HUES64 (cell line): Measurements from ENCODE around the gene SCN1B. TPM values are rescaled to one million over a fixed set of nuclear protein-coding genes. Genes with fewer than 3 reads are reported as not detected.
"Not testable (repeated sequence)": the region's sequence is repeated elsewhere in the genome, so short reads cannot be mapped to it uniquely, and the experiment has no call there.

Experiments used
- H3K27ac ChIP-seq: 2 replicates; pipeline ENCODE4 v1.7.0; 2013; ENCODE audit warnings: low read depth, low read length, inconsistent platforms
- H3K27me3 ChIP-seq: 2 replicates; pipeline ENCODE4 v1.6.1; 2013; ENCODE audit warnings: mild to moderate bottlenecking, low read length; ENCODE audit not compliant: insufficient read depth
- H3K36me3 ChIP-seq: 2 replicates; pipeline ENCODE4 v1.6.1; 2013; ENCODE audit warnings: mild to moderate bottlenecking, low read length; ENCODE audit not compliant: insufficient read depth
- H3K4me1 ChIP-seq: 2 replicates; pipeline ENCODE4 v1.6.1; 2013; ENCODE audit warnings: mild to moderate bottlenecking, low read length, moderate library complexity; ENCODE audit not compliant: insufficient read depth
- H3K4me3 ChIP-seq: 2 replicates; pipeline ENCODE4 v1.5.1; 2013; ENCODE audit warnings: mild to moderate bottlenecking, low read length, moderate library complexity
- H3K9ac ChIP-seq: 2 replicates; pipeline ENCODE4 v1.6.1; 2013; ENCODE audit warnings: mild to moderate bottlenecking, low read depth, low read length
- H3K9me3 ChIP-seq: 2 replicates; pipeline ENCODE4 v1.6.1; 2013; ENCODE audit warnings: low read depth, low read length; ENCODE audit not compliant: insufficient read depth
- WGBS: fragments of 150-250, 120-280 bp; methylation state at CpG from one replicate; pipeline ENCODE4 v1.1.7; 2013; ENCODE audit warnings: missing lambda C conversion rate; 5-methylcytosine and 5-hydroxymethylcytosine counted together
- polyA plus RNA-seq, 2 experiments: library from polyadenylated mRNA; stranded (reverse); fragments of 50-300 nt; gene quantifications; one replicate each; pipeline ENCODE4 v1.2.3, GENCODE V29; 2013

Gene SCN1B
- 1.9 TPM for polyA plus RNA-seq (2013, experiment 1 of 2)
- polyA plus RNA-seq (2013, experiment 2 of 2): 1.8 TPM

DNA sequence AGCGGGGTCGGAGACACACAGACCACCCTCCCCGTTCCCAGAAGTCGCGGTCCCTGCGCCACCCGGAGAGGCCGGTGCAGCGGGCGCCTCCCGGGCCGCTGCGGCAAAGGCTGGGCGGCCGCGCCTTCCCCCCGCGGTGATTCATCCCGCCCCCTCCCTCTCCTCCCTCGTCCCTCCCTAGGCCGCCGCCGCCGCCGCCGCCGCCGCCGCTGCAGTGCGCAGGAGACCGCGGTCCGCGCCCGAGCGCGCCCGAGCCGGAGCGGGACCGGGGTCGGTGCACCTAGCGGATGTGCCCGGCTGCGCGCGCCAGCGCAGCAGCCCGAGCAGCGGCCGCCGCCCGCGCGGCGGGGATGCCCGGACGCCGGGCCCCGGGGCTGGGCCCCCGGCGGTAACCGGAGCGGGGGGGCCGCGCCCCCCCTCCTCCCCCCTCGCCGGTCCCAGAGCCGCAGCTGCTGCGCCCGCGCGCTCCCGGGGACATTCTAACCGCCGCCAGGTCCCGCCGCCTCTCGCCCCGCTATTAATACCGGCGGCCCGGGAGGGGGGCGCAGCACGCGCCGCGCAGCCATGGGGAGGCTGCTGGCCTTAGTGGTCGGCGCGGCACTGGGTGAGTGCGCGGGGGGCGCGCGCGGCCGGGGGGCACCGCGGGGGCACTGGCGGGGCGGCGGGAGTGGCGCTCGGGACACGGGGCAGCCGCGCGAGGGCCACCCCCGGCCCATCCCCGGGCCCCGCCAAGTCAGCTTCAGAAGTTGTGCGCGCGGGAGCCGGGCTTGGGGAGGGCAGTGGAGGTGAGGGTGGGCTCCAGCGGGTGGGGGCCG is at the start of gene SCN1B:
Gene SCN1B (plus strand): TSS at position 214 of the 815 bp plus-strand sequence. CDS start 351 bp downstream, at position 565.
- H3K27me3 ChIP-seq: peaks cover 27% of the 10 kb centered on the region
- peak within 1 kb of the TSS; percentile 54 for H3K4me3 ChIP-seq
- H3K36me3 ChIP-seq: peaks cover 28% of the 10 kb centered on the region
- H3K9me3 ChIP-seq: no peaks in the 10 kb centered on the region
- under 1% methylated on average over 115 of the region's 118 CpGs for WGBS
- H3K9ac ChIP-seq: peak within 1 kb of the TSS; percentile 40; the same call in 1 of the 2 replicates
- peaks cover 3% of the 10 kb centered on the region; the same call in 1 of the 2 replicates for H3K4me1 ChIP-seq
- no peak within 1 kb of the TSS for H3K27ac ChIP-seq

DNA sequence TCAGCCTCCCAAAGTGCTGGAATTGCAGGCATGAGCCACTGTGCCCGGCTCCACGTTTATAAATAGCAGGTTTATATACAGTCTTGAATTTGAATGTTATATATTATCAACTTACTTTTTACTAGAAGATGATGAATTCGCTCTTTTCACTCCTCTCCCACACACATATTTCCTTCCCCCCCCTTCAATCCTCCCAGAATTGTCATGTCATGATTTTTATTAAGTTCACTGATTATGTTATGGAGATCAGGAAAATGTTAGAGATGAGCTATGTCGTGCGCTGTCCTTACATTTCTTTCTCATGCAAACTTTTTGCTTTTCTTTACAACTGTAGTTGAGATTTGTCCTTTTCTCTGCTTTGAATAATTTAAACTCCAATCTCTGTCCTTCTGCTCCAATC is 48.0 kb upstream of the SCN1B start:
- 85% methylated on average over 2 of the region's 5 CpGs for WGBS
- Histone ChIP-seq H3K4me1 (peaks cover 11% of the 10 kb centered on the region; the same call in 1 of the 2 replicates), H3K9ac (no peak overlapping the region), H3K4me3 (no peak overlapping the region), H3K9me3 (no peaks in the 10 kb centered on the region), H3K27ac (no peak overlapping the region), H3K36me3 (no peaks in the 10 kb centered on the region), H3K27me3 (no peaks in the 10 kb centered on the region)

DNA sequence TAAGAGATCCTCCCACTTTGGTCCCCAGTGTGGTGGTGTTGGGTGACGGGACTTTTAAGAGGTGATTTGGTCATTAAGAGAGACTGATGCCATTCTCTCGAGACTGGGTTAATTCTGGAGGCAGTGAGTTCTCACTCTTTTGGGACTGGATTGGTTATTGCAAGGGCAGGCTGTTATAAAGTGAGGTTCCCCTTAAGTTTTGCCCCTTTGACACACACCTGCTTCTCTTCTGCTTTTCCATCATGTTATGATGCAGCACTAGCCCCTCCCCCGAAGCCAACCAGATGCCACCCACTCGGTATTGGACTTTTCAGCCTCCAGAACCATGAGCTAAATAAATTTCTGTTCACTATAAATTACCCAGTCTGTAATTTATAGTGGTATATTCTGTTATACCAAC is 46.5 kb upstream of the SCN1B start:
- 95% methylated on average over 4 of the region's 4 CpGs for WGBS
- no peaks in the 10 kb centered on the region for H3K36me3 ChIP-seq
- no peaks in the 10 kb centered on the region for H3K27me3 ChIP-seq
- no peak overlapping the region for H3K9ac ChIP-seq
- H3K4me1 ChIP-seq: peaks cover 11% of the 10 kb centered on the region; the same call in 1 of the 2 replicates
- H3K9me3 ChIP-seq: no peaks in the 10 kb centered on the region
- H3K27ac ChIP-seq: no peak overlapping the region
- no peak overlapping the region for H3K4me3 ChIP-seq

DNA sequence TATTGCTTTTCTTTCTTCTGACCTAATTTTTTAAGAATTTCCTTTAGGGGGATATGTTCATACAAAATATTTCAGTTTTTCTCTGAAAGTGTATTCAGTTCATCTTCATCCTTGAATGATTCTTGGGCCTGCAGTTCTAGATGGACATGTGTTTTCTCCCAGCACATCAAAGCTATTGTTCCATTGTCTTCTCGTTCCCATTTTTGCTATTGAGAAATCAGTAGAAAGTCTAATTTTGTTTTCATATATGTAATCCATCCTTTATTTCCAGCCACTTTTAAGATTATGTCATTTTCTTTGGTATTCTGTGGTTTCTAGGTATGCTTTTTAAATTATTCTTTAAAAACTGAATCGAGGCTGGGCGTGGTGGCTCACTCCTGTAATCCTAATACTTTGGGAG is 46.0 kb upstream of the SCN1B start:
- no peak overlapping the region for H3K9ac ChIP-seq
- no peak overlapping the region for H3K4me3 ChIP-seq
- no peak overlapping the region for H3K27ac ChIP-seq
- peaks cover 11% of the 10 kb centered on the region; the same call in 1 of the 2 replicates for H3K4me1 ChIP-seq
- H3K27me3 ChIP-seq: no peaks in the 10 kb centered on the region
- no peaks in the 10 kb centered on the region for H3K9me3 ChIP-seq
- H3K36me3 ChIP-seq: no peaks in the 10 kb centered on the region
- 93% methylated on average over 3 of the region's 3 CpGs for WGBS

DNA sequence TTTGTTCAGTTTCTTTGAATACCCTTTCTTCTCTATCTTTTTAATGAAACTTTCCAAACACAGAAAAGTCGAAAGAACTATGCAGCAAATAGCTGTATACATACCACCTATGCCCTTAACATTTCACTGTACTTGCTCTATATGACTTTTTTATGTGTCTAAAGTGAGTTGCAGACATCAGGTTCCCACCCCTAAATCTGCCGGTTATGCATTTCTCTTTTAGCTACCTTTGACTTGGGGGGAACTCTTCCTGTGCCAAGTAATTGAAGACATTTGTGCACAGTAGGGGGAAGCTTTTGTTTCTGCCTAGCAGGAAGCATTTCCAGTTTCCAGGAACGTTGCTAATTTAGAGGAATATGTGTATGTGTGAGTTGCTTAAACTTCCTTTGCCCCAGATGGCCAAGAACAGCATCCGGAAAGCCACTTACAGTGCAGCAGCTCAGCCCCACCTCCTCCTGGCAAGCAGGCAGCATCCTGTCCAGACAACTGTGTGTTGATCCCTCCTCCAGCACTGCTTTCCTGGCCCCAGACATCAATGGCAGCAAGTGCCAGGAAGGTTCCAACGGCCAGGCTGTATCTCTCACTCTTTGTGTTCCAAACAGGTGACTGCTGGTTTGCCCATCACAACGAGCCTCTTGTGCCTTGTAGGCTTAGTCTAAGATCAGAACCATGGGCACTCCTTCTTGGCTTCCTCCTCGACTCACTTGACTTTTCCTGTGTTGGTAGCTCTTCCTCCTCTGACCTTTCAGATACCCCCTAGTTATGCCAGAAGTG is 44.8 kb upstream of the SCN1B start:
- Histone ChIP-seq H3K4me1 (peaks cover 11% of the 10 kb centered on the region; the same call in 1 of the 2 replicates), H3K27me3 (no peaks in the 10 kb centered on the region), H3K36me3 (no peaks in the 10 kb centered on the region), H3K4me3 (no peak overlapping the region), H3K27ac (no peak overlapping the region), H3K9me3 (no peaks in the 10 kb centered on the region), H3K9ac (no peak overlapping the region)
- 54% methylated on average over 7 of the region's 7 CpGs for WGBS

DNA sequence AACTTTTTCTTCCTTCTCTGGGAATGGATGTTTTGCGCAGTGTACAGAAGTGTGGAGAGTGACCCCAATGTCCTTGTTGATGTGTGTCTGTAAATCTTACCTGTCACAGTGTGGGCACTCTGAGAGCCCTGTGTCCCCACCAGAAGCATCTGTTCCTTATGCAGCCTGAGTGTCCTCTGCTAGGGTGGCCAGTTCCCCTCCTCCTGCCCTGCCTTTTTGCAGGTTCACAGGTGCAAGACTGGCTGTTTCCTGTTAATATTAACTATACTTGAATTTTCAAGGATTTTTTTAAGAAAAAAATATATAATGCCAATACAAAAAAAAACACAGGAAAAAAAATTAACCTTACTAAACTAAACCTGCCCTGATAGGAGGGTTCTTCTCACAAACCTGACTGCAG is 42.2 kb upstream of the SCN1B start:
- no peak overlapping the region for H3K9ac ChIP-seq
- H3K4me1 ChIP-seq: peaks cover 11% of the 10 kb centered on the region; the same call in 1 of the 2 replicates
- no peaks in the 10 kb centered on the region for H3K36me3 ChIP-seq
- H3K27ac ChIP-seq: no peak overlapping the region
- H3K9me3 ChIP-seq: no peaks in the 10 kb centered on the region
- no peaks in the 10 kb centered on the region for H3K27me3 ChIP-seq
- WGBS: 100% methylated on average over 1 of the region's 1 CpG
- no peak overlapping the region for H3K4me3 ChIP-seq

DNA sequence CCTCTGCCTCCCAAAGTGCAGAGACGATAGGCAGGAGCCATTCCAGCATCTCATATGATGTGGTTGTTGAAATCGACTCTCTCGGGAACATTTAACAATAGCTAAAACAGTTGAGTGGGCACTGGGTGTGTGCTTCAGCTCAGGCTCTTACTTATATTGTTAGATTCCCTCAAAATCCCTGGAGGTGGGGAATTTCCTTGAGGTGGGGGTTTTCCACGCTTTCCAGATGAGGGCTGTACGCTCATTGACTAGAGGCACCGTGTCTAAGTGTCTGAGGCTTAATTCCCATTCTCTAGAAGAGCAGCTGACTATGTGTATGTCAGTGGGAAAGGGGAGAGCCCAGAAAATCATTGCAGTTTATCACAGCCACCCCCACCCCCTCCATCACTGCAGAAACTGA is 41.0 kb upstream of the SCN1B start:
- H3K9me3 ChIP-seq: no peaks in the 10 kb centered on the region
- no peak overlapping the region for H3K27ac ChIP-seq
- 93% methylated on average over 6 of the region's 6 CpGs for WGBS

DNA sequence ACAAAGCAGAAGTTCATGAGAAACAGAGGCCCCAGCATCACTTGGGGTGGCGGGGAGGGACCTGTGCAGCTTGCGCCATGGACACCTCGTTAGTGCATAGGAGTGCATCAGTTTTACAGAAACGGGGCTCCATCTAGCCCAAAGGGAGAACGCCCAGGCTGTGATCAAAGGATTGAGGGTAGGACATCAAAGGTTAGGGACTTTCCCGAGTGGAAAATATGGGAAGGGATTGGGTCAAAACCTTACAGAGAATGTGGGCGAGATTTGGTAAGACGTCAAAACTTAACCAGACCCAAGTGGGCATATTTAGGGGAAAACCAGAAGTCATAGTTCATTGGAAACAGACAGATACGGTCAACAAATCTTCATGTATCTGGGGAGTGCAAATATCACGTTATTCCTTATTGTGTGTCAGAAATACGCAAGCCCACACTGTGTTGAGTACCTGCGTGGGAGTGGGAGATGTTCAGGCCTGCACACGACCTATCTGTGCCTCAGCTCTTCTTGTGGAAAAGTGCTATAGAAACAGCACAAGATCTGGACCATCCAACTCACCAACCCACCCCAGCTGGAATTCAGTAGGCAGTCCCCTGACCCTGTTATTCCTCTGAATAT is 39.6 kb upstream of the SCN1B start:
- no peak overlapping the region for H3K4me3 ChIP-seq
- no peaks in the 10 kb centered on the region for H3K36me3 ChIP-seq
- peaks cover 5% of the 10 kb centered on the region; the same call in 1 of the 2 replicates for H3K4me1 ChIP-seq
- H3K9me3 ChIP-seq: no peaks in the 10 kb centered on the region
- H3K27ac ChIP-seq: no peak overlapping the region
- 89% methylated on average over 13 of the region's 13 CpGs for WGBS
- no peaks in the 10 kb centered on the region for H3K27me3 ChIP-seq
- no peak overlapping the region for H3K9ac ChIP-seq

More for the DNA sequence above, 41.0 kb upstream of the SCN1B start:
- Histone ChIP-seq H3K36me3 (no peaks in the 10 kb centered on the region), H3K9ac (no peak overlapping the region), H3K27me3 (no peaks in the 10 kb centered on the region), H3K4me1 (peaks cover 11% of the 10 kb centered on the region; the same call in 1 of the 2 replicates), H3K4me3 (no peak overlapping the region)

DNA sequence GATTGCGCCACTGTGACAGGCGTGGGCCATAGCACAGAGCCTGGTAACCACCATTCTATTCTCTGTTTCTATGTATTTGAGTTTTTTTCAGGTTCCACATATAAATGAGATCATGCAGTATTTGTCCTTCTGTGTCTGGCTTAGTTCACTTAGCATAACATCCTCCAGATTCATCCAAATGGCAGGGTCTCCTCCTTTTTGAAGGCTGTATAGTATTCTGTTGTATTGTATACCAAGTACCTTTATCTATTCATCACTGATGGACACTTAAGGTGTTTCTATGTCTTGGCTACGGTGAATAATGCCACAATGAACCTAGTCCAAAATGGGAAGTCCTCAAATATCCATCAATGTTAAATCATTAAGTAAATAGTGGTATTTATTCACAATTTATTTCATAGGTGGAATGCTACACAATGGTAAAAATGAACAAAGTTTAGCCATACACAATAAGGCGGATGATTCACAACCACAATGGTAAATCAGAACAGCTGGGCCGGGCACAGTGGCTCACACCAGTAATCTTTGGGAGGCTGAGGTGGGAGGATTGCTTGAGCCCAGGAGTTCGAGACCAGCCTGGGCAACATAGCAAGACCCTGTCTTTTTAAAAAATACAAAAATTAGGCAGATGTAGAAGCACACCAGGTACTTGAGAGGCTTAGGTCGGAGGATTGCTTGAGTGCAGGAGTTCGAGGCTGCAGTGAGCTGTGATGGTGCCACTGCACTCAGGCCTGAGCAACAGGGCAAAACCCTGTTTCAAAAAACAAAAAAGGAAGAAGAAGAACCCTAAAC is 38.5 kb upstream of the SCN1B start:
- no peak overlapping the region for H3K27ac ChIP-seq
- H3K9me3 ChIP-seq: no peaks in the 10 kb centered on the region
- H3K4me1 ChIP-seq: peaks cover 2% of the 10 kb centered on the region; the same call in 1 of the 2 replicates
- 95% methylated on average over 7 of the region's 8 CpGs for WGBS
- no peak overlapping the region for H3K4me3 ChIP-seq
- H3K36me3 ChIP-seq: no peaks in the 10 kb centered on the region
- no peaks in the 10 kb centered on the region for H3K27me3 ChIP-seq
- H3K9ac ChIP-seq: no peak overlapping the region

DNA sequence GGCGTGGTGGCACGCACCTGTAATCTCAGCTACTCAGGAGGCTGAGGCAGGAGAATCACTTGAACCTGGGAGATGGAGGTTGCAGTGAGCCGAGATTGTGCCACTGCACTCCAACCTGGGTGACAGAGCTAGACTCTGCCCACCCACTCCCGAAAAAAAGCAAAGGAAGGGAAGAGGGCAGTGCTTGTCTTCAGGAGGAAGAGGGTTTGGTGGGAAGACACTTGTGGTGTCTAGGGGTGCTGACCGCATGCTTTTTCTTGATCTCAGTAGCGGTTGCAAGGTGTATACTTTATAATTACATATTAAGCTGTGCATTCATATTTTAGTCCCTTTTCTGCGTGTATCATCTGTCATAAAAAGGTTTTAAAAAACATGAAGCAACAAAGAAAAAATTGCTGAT is 37.7 kb upstream of the SCN1B start:
- H3K27ac ChIP-seq, H3K4me3 ChIP-seq, H3K9me3 ChIP-seq, H3K27me3 ChIP-seq, H3K36me3 ChIP-seq, H3K9ac ChIP-seq: not testable (repeated sequence)
- H3K4me1 ChIP-seq: peaks cover 11% of the 10 kb centered on the region; the same call in 1 of the 2 replicates
- WGBS: 97% methylated on average over 5 of the region's 7 CpGs
